GM19468 (cell line): ENCODE results near the gene LAGE3.
A peak's percentile ranks its signal among the peaks of the same experiment; 100 is the strongest.

Experiments
- ATAC-seq: cut with Tn5 transposase; IDR thresholded peaks from one replicate; pipeline ENCODE4 v1.9.1; 2021; ENCODE audit warnings: mild to moderate bottlenecking, moderate library complexity, moderate number of reproducible peaks; ENCODE audit not compliant: unreplicated experiment; ENCODE audit errors: extremely low read depth

LAGE3 gene

DNA sequence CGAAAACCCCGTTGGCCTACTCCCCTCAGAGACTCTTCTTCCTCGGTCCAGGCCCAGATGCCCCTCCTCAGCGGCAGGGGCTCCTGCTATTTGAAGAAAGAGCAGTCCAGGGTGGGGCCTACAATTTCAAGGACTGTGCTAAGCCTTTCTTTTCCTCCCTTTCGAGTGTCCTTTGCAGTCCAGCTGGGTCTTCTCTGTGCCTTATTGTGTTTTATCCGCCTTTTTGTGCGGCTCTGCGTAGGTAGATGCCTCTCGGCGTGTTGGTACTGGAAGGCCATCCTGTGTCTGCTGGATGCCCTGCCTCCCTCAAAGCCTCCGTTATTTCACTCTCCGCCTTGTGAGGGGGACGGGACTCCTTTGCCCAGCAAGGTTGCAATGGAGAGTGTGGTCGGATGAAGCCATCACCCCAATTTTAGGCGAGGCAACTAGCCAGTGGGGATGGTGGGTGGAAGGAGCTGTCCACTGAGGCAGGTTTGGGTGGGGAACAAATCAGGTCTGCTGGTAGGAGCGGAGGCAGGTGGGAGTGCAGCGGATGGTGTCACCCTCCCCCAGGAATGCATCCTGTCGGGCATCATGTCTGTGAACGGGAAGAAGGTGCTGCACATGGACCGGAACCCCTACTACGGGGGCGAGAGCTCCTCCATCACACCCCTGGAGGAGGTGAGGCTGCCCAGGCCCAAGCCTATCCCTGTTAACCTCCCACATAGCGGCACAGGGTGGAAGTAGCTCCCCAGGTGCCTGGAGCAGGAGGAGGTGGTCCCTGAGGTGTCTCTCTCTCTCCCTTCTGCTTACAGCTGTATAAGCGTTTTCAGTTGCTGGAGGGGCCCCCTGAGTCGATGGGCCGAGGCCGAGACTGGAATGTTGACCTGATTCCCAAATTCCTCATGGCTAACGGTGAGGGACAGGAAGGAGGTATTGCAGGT lies 40.8 kb downstream of the LAGE3 start:
- no peak for ATAC-seq

DNA sequence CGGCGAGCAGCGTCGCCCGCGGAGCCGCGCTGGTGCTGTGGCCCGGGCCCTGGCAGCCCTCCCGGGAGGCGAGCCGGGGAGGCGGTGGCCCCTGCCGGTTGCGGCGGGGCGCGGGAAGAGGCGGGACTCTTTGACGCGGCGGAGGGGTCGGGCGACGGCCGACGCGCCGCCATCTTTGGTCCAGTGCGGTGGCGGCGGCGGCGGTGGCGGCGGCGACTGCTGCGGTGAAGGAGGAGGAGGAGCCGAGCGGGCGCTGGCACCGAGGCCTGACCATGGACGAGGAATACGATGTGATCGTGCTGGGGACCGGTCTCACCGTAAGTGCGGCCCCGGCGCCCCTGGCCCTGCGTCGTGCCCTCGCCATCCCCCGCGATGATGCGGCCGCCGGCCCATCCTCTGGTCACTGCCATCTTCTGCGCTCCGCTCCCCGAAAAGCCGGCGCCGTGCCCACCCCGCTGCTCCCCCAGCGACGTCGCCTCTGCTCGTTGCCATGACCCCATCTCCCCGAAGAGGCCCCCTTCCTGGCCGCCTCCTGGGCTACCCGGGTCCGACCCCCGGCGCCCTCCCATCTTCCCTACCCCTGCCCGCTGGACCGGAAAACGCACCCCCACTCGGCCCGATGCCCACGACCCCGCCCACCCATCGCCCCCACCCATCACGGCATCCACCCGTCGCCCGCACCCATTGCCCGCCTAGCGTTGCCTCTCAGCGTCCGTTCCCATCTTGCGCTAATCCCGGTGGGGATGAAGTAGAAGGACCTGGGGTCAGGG lies 41.9 kb downstream of the LAGE3 start, which contains the start of gene GDI1:
Gene GDI1, plus strand, starts transcription at position 172 of the 770 bp plus-strand sequence. Its CDS starts 101 bp downstream, at position 273.
- ATAC-seq = no peak

DNA sequence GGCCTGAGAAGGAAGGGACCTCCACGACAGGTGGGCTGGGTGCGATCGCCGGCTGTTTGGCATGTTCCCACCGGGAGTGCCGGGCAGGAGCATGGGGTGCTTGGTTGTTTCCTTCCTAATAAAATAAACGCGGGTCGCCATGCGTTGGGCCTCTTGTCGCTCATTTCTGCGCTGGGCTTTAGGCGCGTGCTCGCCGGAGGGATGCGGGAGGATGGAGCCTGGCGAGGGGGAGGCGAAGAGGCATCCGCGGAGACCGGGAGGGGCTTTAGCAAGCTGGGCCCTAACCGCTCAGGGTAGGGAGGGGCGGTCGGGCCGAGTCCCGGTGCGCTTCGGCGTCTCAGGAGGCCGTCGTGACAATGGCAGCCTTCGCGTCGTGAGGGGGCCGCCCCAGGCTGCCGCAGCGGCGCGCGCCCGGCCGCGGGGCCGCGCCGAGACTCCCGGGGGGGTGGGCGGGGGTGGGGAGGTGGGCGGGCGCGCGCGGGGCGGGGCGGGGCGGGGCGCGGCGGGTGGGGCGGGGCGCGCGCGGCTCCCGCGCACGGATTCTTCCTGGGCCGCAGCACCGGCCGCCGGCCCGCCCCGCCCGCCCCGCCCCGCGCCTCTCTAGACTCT lies 42.6 kb downstream of the LAGE3 start:
- no peak for ATAC-seq

DNA sequence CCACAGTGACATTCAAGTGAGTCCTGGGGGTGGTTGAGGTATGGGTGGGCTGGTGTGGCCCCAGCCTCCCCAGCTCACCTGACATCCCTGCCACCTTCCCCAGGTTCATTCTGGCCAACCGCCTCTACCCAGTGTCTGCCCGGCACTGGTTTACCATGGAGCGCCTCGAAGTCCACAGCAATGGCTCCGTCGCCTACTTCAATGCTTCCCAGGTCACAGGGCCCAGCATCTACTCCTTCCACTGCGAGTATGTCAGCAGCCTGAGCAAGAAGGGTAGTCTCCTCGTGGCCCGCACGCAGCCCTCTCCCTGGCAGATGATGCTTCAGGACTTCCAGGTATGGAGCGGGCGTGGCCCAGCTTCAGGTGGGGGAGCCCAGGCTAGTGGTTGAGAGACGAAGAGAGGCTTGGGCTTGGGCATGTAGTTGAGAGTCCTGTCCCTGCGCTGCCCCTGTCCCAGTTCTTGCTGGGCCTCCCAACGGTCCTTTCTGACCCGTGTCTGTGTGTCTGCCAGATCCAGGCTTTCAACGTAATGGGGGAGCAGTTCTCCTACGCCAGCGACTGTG lies 43.8 kb downstream of the LAGE3 start:
- ATAC-seq = no peak

DNA sequence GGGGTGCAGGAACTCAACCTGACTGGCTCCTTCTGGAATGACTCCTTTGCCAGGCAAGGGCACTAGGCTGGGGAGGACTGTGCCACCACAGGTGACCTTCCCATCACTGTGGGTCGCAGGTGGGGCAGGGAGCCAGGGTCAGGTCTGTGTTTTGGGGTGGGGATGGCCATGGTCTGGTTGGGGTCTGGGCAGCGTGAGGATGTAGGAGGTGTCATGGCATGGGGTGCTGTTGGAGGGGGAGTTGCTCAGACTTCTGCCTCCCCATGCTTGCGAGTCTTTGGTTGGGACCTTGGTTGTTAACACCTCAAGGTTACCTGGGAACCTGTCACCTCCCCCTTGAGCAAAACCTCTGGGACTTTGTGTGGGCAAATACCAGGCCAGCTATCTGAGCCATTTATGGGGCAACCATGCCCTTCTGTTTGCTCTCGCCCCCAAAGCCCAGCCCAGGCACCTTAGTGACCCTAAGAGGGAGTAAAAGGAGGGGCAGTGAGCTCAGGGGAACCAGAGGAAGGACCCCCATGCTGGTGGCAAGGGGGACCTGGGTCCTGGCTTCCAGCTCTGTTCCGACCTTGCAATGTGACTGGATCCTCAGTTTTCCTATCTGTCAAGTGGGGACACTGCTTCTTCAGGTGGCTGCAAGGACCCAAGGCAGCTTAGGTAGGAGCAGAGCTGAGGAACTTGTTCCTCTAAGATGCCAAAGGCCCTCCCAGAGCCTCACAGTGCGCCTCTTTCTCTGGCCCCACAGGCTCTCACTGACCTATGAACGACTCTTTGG lies 44.5 kb downstream of the LAGE3 start:
- no peak for ATAC-seq

DNA sequence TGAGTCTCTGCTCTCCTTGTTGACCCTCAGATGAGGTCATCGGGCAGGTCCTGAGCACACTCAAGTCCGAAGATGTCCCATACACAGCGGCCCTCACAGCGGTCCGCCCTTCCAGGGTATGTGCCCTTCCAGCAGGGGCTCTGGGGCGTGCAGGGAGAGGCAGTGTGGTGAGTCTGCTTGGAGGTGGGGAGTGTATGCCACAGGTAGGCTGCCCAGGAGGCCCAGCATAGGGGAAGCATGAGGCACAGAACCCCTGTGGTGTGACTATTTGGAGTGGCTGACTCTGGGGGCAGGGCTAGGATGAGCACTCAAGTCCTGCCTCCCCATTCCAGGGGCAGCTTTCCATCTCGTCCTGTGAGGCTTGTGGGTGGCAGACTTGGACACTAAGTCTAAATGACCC lies 45.5 kb downstream of the LAGE3 start:
- no peak for ATAC-seq

DNA sequence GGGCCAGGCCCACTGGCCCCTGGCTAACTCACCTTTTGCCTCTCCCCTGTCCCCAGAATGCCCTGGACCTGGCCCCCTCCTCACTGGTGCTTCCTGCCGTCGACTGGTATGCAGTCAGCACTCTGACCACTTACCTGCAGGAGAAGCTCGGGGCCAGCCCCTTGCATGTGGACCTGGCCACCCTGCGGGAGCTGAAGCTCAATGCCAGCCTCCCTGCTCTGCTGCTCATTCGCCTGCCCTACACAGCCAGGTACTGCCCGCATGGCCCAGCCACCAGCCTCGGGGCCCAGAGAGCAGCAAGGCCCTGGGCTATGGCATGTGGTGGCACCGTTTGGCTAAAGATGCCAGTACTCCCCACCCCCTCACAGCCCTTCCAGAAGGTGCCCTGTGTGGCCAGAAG lies 46.9 kb downstream of the LAGE3 start:
- ATAC-seq = no peak

DNA sequence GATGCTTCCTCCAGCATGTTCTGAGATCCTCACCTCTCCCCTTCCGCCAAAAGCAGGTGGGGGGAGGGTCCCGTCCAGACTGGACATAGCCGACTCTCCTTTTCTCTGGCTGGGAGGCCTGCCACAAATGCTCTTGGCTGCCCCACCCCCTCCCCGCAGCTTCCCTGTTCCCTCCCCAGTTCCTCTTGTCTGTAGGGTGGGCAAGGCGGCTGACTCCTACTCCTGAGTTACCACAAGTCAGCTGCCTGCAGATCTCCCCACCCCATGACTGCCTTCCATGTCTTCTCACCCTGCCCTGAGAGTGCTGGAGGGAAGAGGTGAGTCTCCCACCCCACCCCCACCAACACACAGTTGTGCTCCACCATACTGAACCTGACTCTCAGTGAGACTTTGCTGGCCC lies 47.7 kb downstream of the LAGE3 start:
- no peak for ATAC-seq

DNA sequence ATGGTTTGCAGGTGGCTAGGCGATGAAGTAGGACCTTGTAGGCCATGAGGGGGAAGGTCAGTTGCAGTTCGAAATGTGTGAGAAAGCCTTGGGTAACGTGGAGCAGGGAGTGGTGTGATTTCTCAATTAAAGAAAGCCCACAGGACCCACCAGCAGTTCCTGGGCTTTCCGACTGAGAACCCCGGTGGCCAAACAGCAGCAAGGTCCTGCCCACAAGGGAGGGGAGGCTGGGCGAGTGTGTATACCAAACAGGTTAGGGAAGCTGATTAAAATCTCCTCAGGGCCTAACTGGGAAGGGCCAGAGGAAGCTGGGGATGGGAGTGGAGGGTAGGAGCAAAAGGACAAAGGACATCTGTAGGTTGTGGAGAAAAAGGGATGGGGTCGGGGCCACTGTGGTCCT lies 48.2 kb downstream of the LAGE3 start:
- ATAC-seq = no peak

DNA sequence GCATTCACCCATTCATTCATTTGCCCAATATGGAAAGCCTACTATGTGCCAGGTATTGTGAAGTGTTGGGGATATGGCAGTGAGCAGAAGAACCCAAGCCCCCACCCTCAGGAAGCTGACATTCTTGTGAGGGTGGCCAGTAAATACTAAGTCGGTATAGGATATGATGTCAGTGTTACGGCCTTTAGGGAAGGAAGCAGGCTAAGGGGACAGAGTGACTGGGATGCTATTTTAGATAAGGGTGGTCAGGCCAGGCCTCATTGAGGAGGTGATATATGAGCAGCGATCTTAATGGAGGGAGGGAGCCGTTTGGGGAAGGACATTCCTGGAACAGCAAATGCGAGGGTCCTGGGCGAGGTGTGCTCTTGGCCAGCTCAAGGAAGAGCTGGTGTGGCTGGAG lies 48.6 kb downstream of the LAGE3 start:
- no peak for ATAC-seq

DNA sequence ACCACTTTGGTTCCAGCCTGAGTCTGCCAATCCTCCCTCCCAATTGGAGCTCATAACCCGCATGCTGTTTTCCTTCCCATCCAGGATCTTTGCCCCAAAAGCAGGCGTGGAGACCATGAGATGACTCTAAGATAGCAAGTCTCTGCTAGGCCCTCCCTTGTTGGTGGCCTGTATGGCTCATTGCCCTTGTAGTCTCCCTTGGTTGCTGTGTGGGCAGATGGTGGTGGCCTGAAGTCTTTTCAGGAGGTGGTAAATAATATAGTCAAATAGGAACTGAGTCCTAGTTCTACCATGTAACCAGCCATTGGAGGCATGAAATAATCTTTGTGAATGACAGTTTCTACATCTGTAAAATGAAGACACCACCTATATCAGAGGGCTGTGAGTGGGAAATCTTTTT lies 49.4 kb downstream of the LAGE3 start:
- no peak for ATAC-seq

DNA sequence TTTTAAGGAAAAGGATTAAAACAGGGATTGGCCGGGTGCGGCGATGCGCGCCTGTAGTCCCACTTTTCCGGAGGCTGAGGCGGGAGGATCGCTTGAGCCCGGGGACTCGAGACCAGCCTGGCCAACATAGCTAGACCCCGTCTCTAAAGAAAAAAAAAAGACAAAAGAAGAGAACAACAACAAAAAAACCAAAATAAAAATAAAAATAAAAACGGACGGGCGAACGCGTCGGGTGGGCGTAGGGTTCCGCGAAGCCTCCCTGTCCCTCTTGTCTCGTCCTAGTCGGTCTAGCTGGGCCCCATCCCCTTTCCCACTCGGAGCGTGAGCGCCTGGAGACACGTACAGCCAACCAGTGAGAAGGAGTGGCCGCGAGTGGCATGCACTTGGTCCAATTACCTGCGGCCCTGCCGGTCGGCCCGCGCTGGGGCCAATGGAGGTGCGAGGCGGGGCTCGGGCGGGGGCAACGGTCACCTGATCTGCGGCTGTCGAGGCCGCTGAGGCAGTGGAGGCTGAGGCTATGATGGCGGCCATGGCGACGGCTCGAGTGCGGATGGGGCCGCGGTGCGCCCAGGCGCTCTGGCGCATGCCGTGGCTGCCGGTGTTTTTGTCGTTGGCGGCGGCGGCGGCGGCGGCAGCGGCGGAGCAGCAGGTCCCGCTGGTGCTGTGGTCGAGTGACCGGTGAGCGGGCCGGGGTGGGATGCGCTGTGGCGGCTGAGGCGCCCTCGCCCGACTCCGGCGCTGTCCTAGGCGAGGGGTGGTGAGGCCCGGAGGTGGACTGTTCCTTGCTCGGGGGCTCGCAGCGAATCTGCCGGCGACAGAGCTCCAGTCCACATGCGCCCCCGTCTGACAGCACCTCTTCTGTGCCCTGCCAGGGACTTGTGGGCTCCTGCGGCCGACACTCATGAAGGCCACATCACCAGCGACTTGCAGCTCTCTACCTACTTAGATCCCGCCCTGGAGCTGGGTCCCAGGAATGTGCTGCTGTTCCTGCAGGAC lies 50.6 kb downstream of the LAGE3 start, which contains the start of gene ATP6AP1:
Gene ATP6AP1, plus strand, starts transcription at position 502 of the 996 bp plus-strand sequence. Its CDS starts 16 bp downstream, at position 518.
- peak; percentile 77 for ATAC-seq
